ENCODE data around the gene KCNT1.

- TF ChIP-seq CTCF (IDR thresholded peaks at IDR 0.05; ENCODE audit: insufficient read depth, low read length, poor library complexity, severe bottlenecking) (no peak), EZH2phosphoT487 (conservative IDR thresholded peaks at IDR 0.05; ENCODE audit: low read length) (no peak)
These were observed 92.0 kb downstream of the KCNT1 start for GRCh38 chr9:135794057-135794335.
